HG03175 (cell line): ENCODE results near the gene SSX2.
"Not testable (repeated sequence)": the region's sequence is repeated elsewhere in the genome, so short reads cannot be mapped to it uniquely, and the experiment has no call there.

Source experiments
- ATAC-seq: cut with Tn5 transposase; IDR thresholded peaks from one replicate; pipeline ENCODE4 v1.9.1; 2021; ENCODE audit warnings: mild to moderate bottlenecking, moderate library complexity; ENCODE audit not compliant: unreplicated experiment

The SSX2 gene

DNA sequence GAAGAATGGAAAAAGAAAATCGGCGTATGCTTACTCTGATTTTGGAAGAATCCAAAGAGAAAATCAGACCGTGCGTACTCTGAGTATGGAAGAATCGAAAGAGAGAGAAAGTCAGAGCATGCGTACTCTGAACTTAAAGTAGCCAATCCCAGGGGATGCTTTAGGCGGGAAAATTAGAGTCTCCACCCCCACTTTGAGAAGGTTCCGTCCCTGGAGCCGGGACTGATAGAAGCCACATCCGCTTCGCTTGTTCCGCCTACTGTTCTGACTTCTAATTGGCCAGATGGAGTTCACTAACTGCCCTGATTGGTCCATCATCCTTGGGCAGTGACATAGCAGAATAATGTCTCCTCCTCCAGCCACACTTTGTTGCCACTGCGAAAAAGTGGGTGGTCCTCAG lies at the start of gene SSX2:
TSS of gene SSX2 (minus strand) at position 101 of the 400 bp plus-strand sequence. CDS start 1,429 bp downstream, outside the sequence.
- ATAC-seq: not testable (repeated sequence)

- not testable (repeated sequence) for ATAC-seq
Measured at GRCh38 chrX:52750952-52751351, 44.0 kb upstream of the SSX2 start, which contains the start of gene SSX2B. SSX2B (plus strand) TSS chrX:52751252; CDS start chrX:52752681, 1,429 bp downstream.

DNA sequence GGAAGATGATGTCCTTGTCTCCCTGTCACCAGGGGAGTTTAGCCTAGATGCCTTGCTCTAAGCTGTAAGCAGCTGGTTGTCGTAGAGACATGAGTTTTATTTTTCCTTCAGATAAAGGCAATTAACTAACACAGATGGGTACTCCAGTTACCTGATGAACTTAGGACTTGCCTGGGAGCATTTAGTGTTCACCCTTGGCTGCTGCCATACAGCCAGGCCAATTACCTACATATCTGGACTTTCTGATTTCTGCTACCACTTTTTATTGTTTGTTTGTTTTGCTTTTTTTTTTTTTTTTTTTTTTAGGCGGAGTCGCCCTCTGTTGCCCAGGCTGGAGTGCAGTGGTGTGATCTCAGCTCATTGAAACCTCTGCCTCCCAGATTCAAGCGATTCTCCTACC lies 14.9 kb downstream of the SSX2 start:
- not testable (repeated sequence) for ATAC-seq

DNA sequence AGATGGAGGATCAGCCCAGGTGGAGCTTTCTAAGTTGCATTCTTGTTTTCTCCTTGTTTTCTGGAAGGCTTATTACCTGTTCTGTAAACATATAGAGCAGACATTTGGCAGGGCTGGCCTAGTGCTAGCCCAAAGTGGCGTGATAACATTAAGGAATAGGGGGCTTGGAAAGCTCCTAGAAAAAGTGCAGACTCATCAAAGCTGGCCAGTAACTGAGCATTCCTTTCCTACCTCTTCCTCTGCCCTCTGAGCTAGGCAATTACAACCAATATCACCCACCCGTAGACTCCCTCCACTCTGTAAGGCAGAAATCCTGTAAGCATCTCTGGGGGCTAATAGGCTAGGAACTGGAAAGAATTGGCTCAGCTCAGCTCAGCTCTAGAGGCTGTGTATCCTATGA lies 44.8 kb downstream of the SSX2 start:
- ATAC-seq: not testable (repeated sequence)

GRCh38 chrX:52655475-52655874 lies 51.5 kb downstream of the SSX2 start:
- not testable (repeated sequence) for ATAC-seq

GRCh38 chrX:52654800-52655199 lies 52.2 kb downstream of the SSX2 start, which contains the start of gene SSX7:
SSX7 (minus strand) TSS chrX:52654900; CDS start chrX:52653472, 1,428 bp downstream.
- ATAC-seq: not testable (repeated sequence)

DNA sequence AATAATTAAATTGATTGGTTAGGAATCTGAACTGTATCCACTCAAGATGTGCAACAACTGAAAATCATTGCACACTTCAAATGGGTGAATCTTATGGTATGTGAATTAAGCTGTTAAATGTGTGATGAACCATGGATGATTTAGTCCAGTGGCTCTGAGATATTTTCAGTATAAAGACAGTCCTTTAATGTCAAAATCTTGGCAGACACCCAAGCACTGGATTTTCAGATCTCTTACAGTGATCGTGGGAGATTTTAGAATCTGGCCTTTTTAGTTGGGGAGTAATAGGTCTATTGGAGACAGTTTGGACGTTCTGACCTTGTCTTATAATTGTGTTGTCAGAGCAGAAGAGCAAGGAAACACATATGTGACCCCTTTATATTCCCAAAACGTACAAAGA lies 56.3 kb downstream of the SSX2 start:
- not testable (repeated sequence) for ATAC-seq

GRCh38 chrX:52648956-52649355 lies 58.0 kb downstream of the SSX2 start:
- not testable (repeated sequence) for ATAC-seq
